GM21786 (cell line): ENCODE data around the gene MBIP.

Experiments used
- ATAC-seq: cut with Tn5 transposase; IDR thresholded peaks from one replicate; pipeline ENCODE4 v1.9.1; 2021; ENCODE audit not compliant: unreplicated experiment

Gene MBIP

GRCh38 chr14:36268121-36268520 is 52.3 kb downstream of the MBIP start:
- ATAC-seq = no peak

- no peak for ATAC-seq
These were observed 55.8 kb downstream of the MBIP start for GRCh38 chr14:36264595-36264994.

GRCh38 chr14:36264107-36264506 is 56.3 kb downstream of the MBIP start:
- no peak for ATAC-seq

- ATAC-seq = no peak
These were observed 59.3 kb downstream of the MBIP start for GRCh38 chr14:36260970-36261640.

- ATAC-seq = no peak
These were observed 62.2 kb downstream of the MBIP start for GRCh38 chr14:36258241-36258640.

GRCh38 chr14:36256126-36256801 is 64.2 kb downstream of the MBIP start:
- ATAC-seq = no peak

GRCh38 chr14:36254020-36254624 is 66.3 kb downstream of the MBIP start:
- ATAC-seq = no peak
